Measurements from ENCODE around the gene PTPN13. TPM values are rescaled to one million over a fixed set of nuclear protein-coding genes. Genes with fewer than 3 reads are reported as not detected.

PTPN13 gene
- total and polyA plus RNA-seq, 4 donors: 0.36 to 3.2 (median 1.2) TPM

DNA sequence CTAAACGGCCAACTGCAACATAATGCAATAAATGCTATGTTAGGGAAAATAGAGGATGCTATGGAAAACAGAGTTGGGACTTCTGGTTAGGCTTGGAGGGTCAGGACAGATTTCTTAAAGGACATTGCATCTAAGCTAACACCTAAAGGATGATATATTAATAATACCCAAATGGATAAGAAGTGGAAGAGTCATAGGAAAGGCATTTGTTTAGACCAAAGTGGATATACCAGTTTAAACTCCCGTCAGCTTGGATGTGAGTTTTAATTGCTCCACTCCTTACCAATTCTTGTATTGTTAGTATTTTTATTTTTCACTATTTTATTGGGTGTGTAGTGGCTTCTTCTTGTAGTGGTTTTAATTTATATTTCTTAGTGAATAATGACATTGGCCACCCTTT lies 93.9 kb downstream of the PTPN13 start (continued):
- TF ChIP-seq, protein P1, sequence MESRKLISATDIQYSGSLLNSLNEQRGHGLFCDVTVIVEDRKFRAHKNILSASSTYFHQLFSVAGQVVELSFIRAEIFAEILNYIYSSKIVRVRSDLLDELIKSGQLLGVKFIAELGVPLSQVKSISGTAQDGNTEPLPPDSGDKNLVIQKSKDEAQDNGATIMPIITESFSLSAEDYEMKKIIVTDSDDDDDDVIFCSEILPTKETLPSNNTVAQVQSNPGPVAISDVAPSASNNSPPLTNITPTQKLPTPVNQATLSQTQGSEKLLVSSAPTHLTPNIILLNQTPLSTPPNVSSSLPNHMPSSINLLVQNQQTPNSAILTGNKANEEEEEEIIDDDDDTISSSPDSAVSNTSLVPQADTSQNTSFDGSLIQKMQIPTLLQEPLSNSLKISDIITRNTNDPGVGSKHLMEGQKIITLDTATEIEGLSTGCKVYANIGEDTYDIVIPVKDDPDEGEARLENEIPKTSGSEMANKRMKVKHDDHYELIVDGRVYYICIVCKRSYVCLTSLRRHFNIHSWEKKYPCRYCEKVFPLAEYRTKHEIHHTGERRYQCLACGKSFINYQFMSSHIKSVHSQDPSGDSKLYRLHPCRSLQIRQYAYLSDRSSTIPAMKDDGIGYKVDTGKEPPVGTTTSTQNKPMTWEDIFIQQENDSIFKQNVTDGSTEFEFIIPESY (IDR thresholded peaks at IDR 0.05): no peak
- TF ChIP-seq RAD21 (IDR thresholded peaks at IDR 0.05) (no peak), MAX (IDR thresholded peaks at IDR 0.05) (no peak)

DNA sequence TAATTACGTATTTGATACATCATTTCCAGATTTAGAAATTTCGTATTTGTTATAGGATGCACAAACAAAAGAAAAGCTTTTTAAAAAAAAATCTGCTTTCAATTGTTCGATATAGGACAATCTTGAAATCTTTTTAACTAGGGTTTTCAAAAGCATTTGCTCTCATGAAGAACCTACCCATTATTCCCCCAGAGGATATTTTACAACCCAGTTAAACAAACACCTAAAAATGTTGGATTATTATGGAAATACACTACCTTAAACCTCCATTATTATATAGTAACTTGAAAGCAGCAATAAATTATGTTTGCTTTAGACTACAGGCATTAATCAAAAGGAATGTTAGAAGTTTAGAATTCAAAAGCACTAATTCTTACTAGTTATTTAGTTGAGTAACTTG lies 110.5 kb downstream of the PTPN13 start:
- Histone ChIP-seq H3K27ac (ENCODE audit: low read depth in 1 of 2, low read length in 2 of 2) (no peak overlapping the region), H3K4me1 (ENCODE audit: control insufficient read depth in 4 of 4, insufficient read depth in 4 of 4, low read length in 3 of 4) (no peaks in the 10 kb centered on the region), H3K4me3 (ENCODE audit: low read depth in 1 of 3, low read length in 3 of 3) (no peak overlapping the region), H3K36me3 (ENCODE audit: control insufficient read depth in 4 of 4, insufficient read depth in 3 of 4, low read depth in 1 of 4, low read length in 3 of 4) (no peaks in the 10 kb centered on the region), H3K9me3 (ENCODE audit: control insufficient read depth in 4 of 4, low read length in 3 of 4) (no peaks in the 10 kb centered on the region), H3K9ac (ENCODE audit: low read depth in 1 of 2, low read length in 2 of 2) (no peak overlapping the region), H3K27me3 (ENCODE audit: control insufficient read depth in 4 of 4, insufficient read depth in 4 of 4, low read length in 3 of 4) (no peaks in the 10 kb centered on the region)
- TF ChIP-seq HNF4A (conservative IDR thresholded peaks at IDR 0.05) (no peak), RXRA (IDR thresholded peaks at IDR 0.05) (no peak), CTCF (IDR thresholded peaks at IDR 0.05; ENCODE audit: low read depth, low read length, missing input control) (no peak), FOXA2 (IDR thresholded peaks at IDR 0.05) (no peak)
- DNase-seq (ENCODE audit: low spot score): no peak
- WGBS: 83% methylated on average over 3 of the region's 3 CpGs

GRCh38 chr4:86706923-86707597 lies 112.9 kb downstream of the PTPN13 start:
- H3K36me3 ChIP-seq (ENCODE audit: control insufficient read depth in 4 of 4, insufficient read depth in 3 of 4, low read depth in 1 of 4, low read length in 3 of 4): no peaks in the 10 kb centered on the region
- H3K27ac ChIP-seq (ENCODE audit: low read depth in 1 of 2, low read length in 2 of 2): no peak overlapping the region
- DNase-seq (ENCODE audit: low spot score): no peak
- 73% methylated on average over 2 of the region's 2 CpGs for WGBS
- no peak overlapping the region for H3K9ac ChIP-seq (ENCODE audit: low read depth in 1 of 2, low read length in 2 of 2)
- no peaks in the 10 kb centered on the region for H3K9me3 ChIP-seq (ENCODE audit: control insufficient read depth in 4 of 4, low read length in 3 of 4)
- peaks cover 0 to 4% (median 0%) of the 10 kb centered on the region in 4 donors for H3K27me3 ChIP-seq (ENCODE audit: control insufficient read depth in 4 of 4, insufficient read depth in 4 of 4, low read length in 3 of 4)
- H3K4me1 ChIP-seq (ENCODE audit: control insufficient read depth in 4 of 4, insufficient read depth in 4 of 4, low read length in 3 of 4): no peaks in the 10 kb centered on the region
- H3K4me3 ChIP-seq (ENCODE audit: low read depth in 1 of 3, low read length in 3 of 3): no peak overlapping the region
- TF ChIP-seq GABPA (IDR thresholded peaks at IDR 0.05 in 1 of 2, conservative IDR thresholded peaks at IDR 0.05 in 1 of 2): no peak
- TF ChIP-seq YY1 (IDR thresholded peaks at IDR 0.05): no peak
- TF ChIP-seq EGR1 (IDR thresholded peaks at IDR 0.05; ENCODE audit: low read depth in 2 of 2): no peak
- no peak for TF ChIP-seq NR2F2 (IDR thresholded peaks at IDR 0.05)
- TF ChIP-seq HNF4G (IDR thresholded peaks at IDR 0.05): no peak
- TF ChIP-seq MAX (IDR thresholded peaks at IDR 0.05): no peak
- TF ChIP-seq, protein P1 (IDR thresholded peaks at IDR 0.05): no peak
- TF ChIP-seq HNF4A (conservative IDR thresholded peaks at IDR 0.05): no peak
- no peak for TF ChIP-seq RXRA (IDR thresholded peaks at IDR 0.05)
- TF ChIP-seq FOXA2 (IDR thresholded peaks at IDR 0.05): no peak
- TF ChIP-seq TAF1 (conservative IDR thresholded peaks at IDR 0.05): no peak
- no peak for TF ChIP-seq RAD21 (IDR thresholded peaks at IDR 0.05)
- no peak for TF ChIP-seq CTCF (IDR thresholded peaks at IDR 0.05; ENCODE audit: low read depth, low read length, missing input control)

All from liver (tissue), 9 donors.